K562 (cell line): ENCODE measurements around the gene EXOC7. TPM values are rescaled to one million over a fixed set of nuclear protein-coding genes. Genes with fewer than 3 reads are reported as not detected.
A peak's percentile ranks its signal among the peaks of the same experiment; 100 is the strongest.

Experiments
- ATAC-seq: fragments of 200-7000 bp; cut with Tn5 transposase; 3 replicates; pipeline ENCODE4 v1.9.1; 2020; ENCODE audit warnings: moderate library complexity
- BruUV-seq: library from RNA; stranded (reverse); fragments of 400-500 nt; replicated peaks from 2 replicates; lab custom pipeline; 2021; lab: Mats Ljungman, UMichigan
- CTCF ChIA-PET: fragments of 300-600 bp; formaldehyde crosslinking; extraction: SDS; loops from one replicate; lab custom pipeline; 2021; ENCODE audit warnings: low intra/inter-chr PET ratio; lab: Yijun Ruan, JAX
- POLR2A ChIA-PET: fragments of 300-600, 350-650 bp; sonication (Branson Sonifier 250); formaldehyde crosslinking; extraction: SDS; loops from one replicate; lab custom pipeline; 2021; ENCODE audit warnings: antibody characterized with exemption, inconsistent platforms; lab: Yijun Ruan, JAX
- DNase-seq, 4 experiments: peaks; one replicate each; pipeline versions ENCODE4 v3.0.0 to v3.0.0-alpha.2; 2011 to 2018; ENCODE audit warnings: low spot score in 3 of 4, mixed read lengths in 3 of 4; ENCODE audit errors: extremely low read depth in 1 of 4
- FAIRE-seq: peaks from 2 replicates; lab custom pipeline; 2011; peaks lifted over from hg19 to GRCh38; lab: Jason Lieb, UNC
- H2AFZ ChIP-seq: 2 replicates; pipeline ENCODE4 v1.6.0; 2011; ENCODE audit warnings: low read depth, low read length, control low read depth, inconsistent platforms
- H3K27ac ChIP-seq: fragments of 200-600 bp; 3 replicates; pipeline ENCODE4 v1.8.0; 2011; ENCODE audit warnings: low read depth, mild to moderate bottlenecking, control low read depth, inconsistent platforms, low read length, moderate library complexity, mixed read lengths; ENCODE audit errors: extremely low read depth
- H3K27me3 ChIP-seq, 2 experiments: fragments of 300-600 bp in 1 of 2; 2 replicates in 1 of 2; 3 replicates in 1 of 2; pipeline versions ENCODE4 v1.6.0 to v1.8.0; 2011; ENCODE audit warnings: inconsistent platforms in 2 of 2, low read length in 2 of 2, mild to moderate bottlenecking in 1 of 2, mixed read lengths in 1 of 2, moderate library complexity in 1 of 2; ENCODE audit not compliant: control insufficient read depth in 2 of 2, insufficient read depth in 2 of 2
- H3K36me3 ChIP-seq: fragments of 300-600 bp; 3 replicates; pipeline ENCODE4 v1.8.0; 2011; ENCODE audit warnings: mild to moderate bottlenecking, low read length, inconsistent platforms; ENCODE audit not compliant: control insufficient read depth, insufficient read depth
- H3K4me1 ChIP-seq, 2 experiments: fragments of 200-600 bp in 1 of 2; replicated peaks in 1 of 2; 2 replicates in 1 of 2; 3 replicates in 1 of 2; pipeline versions ENCODE4 v1.5.1 to v1.8.0; 2011; ENCODE audit warnings: inconsistent platforms in 2 of 2, low read length in 2 of 2, mild to moderate bottlenecking in 1 of 2, mixed read lengths in 1 of 2, moderate library complexity in 1 of 2; ENCODE audit not compliant: control insufficient read depth in 2 of 2, insufficient read depth in 2 of 2
- H3K4me2 ChIP-seq: 2 replicates; pipeline ENCODE4 v1.6.1; 2011; ENCODE audit warnings: low read length, control low read depth, inconsistent platforms, mixed read lengths; ENCODE audit not compliant: insufficient read depth
- H3K4me3 ChIP-seq: fragments of 200-600 bp; sonication (generic), shearing (Covaris generic); 2 replicates; pipeline ENCODE4 v1.5.1; 2016; ENCODE audit warnings: control low read depth, inconsistent platforms
- H3K79me2 ChIP-seq: fragments of 200-600 bp; 3 replicates; pipeline ENCODE4 v1.8.0; 2011; ENCODE audit warnings: low read length, inconsistent platforms; ENCODE audit not compliant: control insufficient read depth, insufficient read depth
- H3K9ac ChIP-seq, 2 experiments: 2 replicates each; pipeline versions ENCODE4 v1.6.0 to v1.6.1; 2011; ENCODE audit warnings: low read depth in 2 of 2, low read length in 2 of 2, control low read depth in 1 of 2, inconsistent platforms in 1 of 2, mild to moderate bottlenecking in 1 of 2, mixed read lengths in 1 of 2; ENCODE audit not compliant: insufficient read depth in 1 of 2
- H3K9me1 ChIP-seq: one replicate; pipeline ENCODE4 v1.6.0; 2011; ENCODE audit warnings: inconsistent platforms, mild to moderate bottlenecking, low read length, moderate library complexity; ENCODE audit not compliant: control insufficient read depth, insufficient read depth
- H3K9me3 ChIP-seq: replicated peaks from 2 replicates; pipeline ENCODE4 v1.5.1; 2011; ENCODE audit warnings: low read depth, low read length, inconsistent platforms; ENCODE audit not compliant: control insufficient read depth, insufficient read depth
- H4K20me1 ChIP-seq: replicated peaks from 2 replicates; pipeline ENCODE4 v1.6.1; 2011; ENCODE audit warnings: low read length, inconsistent platforms, mixed read lengths; ENCODE audit not compliant: control insufficient read depth, insufficient read depth
- GABPB1 ChIP-seq: sonication (generic); formaldehyde crosslinking; IDR thresholded peaks from 2 replicates; pipeline ENCODE4 v1.8.0; 2022; ENCODE audit warnings: mild to moderate bottlenecking, missing genetic modification reagents
- POLR2G ChIP-seq: fragments of 200-400 bp; formaldehyde crosslinking; IDR thresholded peaks from 2 replicates; pipeline ENCODE4 v1.6.1; 2017; ENCODE audit warnings: low read depth, mild to moderate bottlenecking, antibody characterized with exemption, low read length, moderate library complexity
- WGBS: fragments of 100-300 bp; shearing (Covaris generic); methylation state at CpG from one replicate; pipeline ENCODE4 v1.1.6; 2016; ENCODE audit warnings: low coverage, mixed read lengths; ENCODE audit not compliant: insufficient coverage; ENCODE audit errors: missing lambda C conversion rate; 5-methylcytosine and 5-hydroxymethylcytosine counted together
- in situ Hi-C: fragments of 300-500 bp; cut with MboI; formaldehyde crosslinking; loops from 4 replicates; pipeline ENCODE4 v1.15.0; 2018; ENCODE audit warnings: inconsistent platforms, mixed read lengths
- intact Hi-C: fragments of 100-400 bp; cut with micrococcal nuclease; formaldehyde crosslinking; loops from 2 replicates; pipeline ENCODE4 v1.14.2; 2022
- polyA plus RNA-seq, 8 experiments: library from polyadenylated mRNA; depleted of rRNA in 4 of 8; stranded (reverse) in 5 of 8; unstranded in 3 of 8; fragments of >200 nt; fragmentation: Nextera tagmentation in 2 of 8; fragmentation: Illumina TruSeq in 1 of 8; extraction: Ambion mirVana in 2 of 8; extraction: Trizol in 1 of 8; gene quantifications; 2 replicates each; pipeline versions ENCODE4 v1.2.1 to v1.2.3, GENCODE V29; 2011 to 2014; ENCODE audit warnings: inconsistent platforms in 1 of 8, missing spikeins in 1 of 8
- total RNA-seq, 7 experiments: library from RNA; depleted of rRNA in 6 of 7; stranded (reverse); fragments of >200 nt in 6 of 7; fragmentation: Illumina TruSeq in 2 of 7; extraction: Trizol in 2 of 7; gene quantifications; 2 replicates each; pipeline versions ENCODE4 v1.2.1 to v1.2.3, GENCODE V29; 2011 to 2021; ENCODE audit warnings: low replicate concordance in 1 of 7

EXOC7 gene
- total and polyA plus RNA-seq, 9 of the 15 experiments (the other 6 are each of a cell fraction or from before 2014, with no cell fraction given): 18.6 to 57.0 (median 35.0) TPM

- Histone ChIP-seq H3K4me1 (peaks cover 0 to 51% of the 10 kb centered on the region in 2 experiments; a peak in 2 of 5 replicates), H3K9me1 (peaks cover 4% of the 10 kb centered on the region), H4K20me1 (peaks cover 9% of the 10 kb centered on the region; the same call in 1 of the 2 replicates), H3K27ac (no peak overlapping the region), H3K9ac (peak overlapping the region in 1 of 2 experiments; percentile 68; a peak in 2 of 4 replicates), H3K9me3 (no peaks in the 10 kb centered on the region), H3K79me2 (no peaks in the 10 kb centered on the region), H3K4me3 (no peak overlapping the region), H3K27me3 (peaks cover 16 to 40% of the 10 kb centered on the region in 2 experiments; a peak in 4 of 5 replicates), H3K4me2 (no peak overlapping the region)
- ATAC-seq: peak; percentile 61
- in situ Hi-C loops: no loop called here
- FAIRE-seq: no peak
- POLR2A ChIA-PET: interaction anchor here (0.6 to 1.1 kb wide), 5 partner anchors 9 to 309 kb away, joined by 3 to 6 read pairs (median 3); partner anchors contain the start of gene SRP68
- TF ChIP-seq POLR2G (peak; percentile 77), GABPB1 (no peak)
- TF ChIP-seq, all 486 proteins: peak for 1
- no TSS peak for BruUV-seq
- WGBS: 13% methylated on average over 19 of the region's 23 CpGs
- Histone ChIP-seq H2AFZ (no peak overlapping the region), H3K36me3 (peaks cover 24% of the 10 kb centered on the region; the same call in 2 of the 3 replicates)
- CTCF ChIA-PET: interaction anchor here (0.6 kb wide), 1 partner anchor 1111 kb away, joined by 3 read pairs; no protein-coding TSS in a partner anchor
- intact Hi-C loops: no loop called here
- DNase-seq: peak in 2 of 4 experiments; percentile 32 to 39
These were observed 23.4 kb downstream of the EXOC7 start for GRCh38 chr17:76079956-76080767.
